Peyer's patch (tissue), 4 donors: ENCODE data around the gene PSD4.

Source experiments
- CTCF ChIP-seq, 6 experiments: fragments of 450-650 bp in 4 of 6; fragments of 200-600 bp in 2 of 6; sonication (generic) in 1 of 6; IDR thresholded peaks; one replicate each; pipeline ENCODE4 v1.5.1; 2017 to 2019; ENCODE audit warnings: antibody characterized with exemption in 6 of 6, mild to moderate bottlenecking in 3 of 6, moderate library complexity in 1 of 6
- POLR2A ChIP-seq, 2 donors: fragments of 450-650 bp; IDR thresholded peaks; one replicate each; pipeline ENCODE4 v1.5.1; 2017; ENCODE audit warnings: antibody characterized with exemption in 2 of 2, mild to moderate bottlenecking in 2 of 2, moderate library complexity in 2 of 2

DNA sequence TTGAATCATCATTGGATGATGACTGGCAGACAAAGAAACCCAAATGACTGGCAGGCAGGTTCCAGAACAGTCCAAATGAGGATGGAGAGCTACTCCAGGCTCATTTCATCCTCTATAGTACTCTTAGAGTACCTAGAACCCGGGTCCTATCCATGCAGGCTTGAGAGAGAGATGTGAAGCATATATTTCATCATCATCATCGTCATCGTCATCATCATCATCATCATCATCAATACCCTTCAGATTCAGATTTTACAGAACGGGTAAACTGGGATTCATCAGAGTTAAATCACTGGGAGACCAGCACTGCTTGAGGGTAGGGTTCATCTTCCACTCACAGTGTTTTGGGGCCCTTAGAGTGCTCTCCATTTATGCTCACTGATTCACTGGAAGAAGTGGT, 52.7 kb downstream of the PSD4 start:
- no peak for TF ChIP-seq CTCF (IDR thresholded peaks at IDR 0.05)
- TF ChIP-seq POLR2A (IDR thresholded peaks at IDR 0.05), result no peak
